Measurements from ENCODE around the gene COL23A1.
A peak's percentile ranks its signal among the peaks of the same experiment; 100 is the strongest.
"Not testable (repeated sequence)": the region's sequence is repeated elsewhere in the genome, so short reads cannot be mapped to it uniquely, and the experiment has no call there.

The COL23A1 gene

GRCh38 chr5:178322736-178323540, 267.3 kb downstream of the COL23A1 start:
- no peak for TF ChIP-seq CTCF (IDR thresholded peaks at IDR 0.05; ENCODE audit: unreplicated experiment in 3 of 3)
- Mint-ChIP-seq H3K9me3 (no peaks in the 10 kb centered on the region), H3K27me3 (ENCODE audit: low read depth) (peaks cover 23% of the 10 kb centered on the region), H3K27ac (peak overlapping the region; percentile 31 to 67 (median 44)), H3K4me1 (peaks cover 53% of the 10 kb centered on the region), H3K36me3 (ENCODE audit: low read depth) (no peaks in the 10 kb centered on the region), H3K4me3 (no peak overlapping the region)

GRCh38 chr5:178320281-178320855, 269.8 kb downstream of the COL23A1 start:
- H3K36me3 Mint-ChIP-seq (ENCODE audit: low read depth) = no peaks in the 10 kb centered on the region
- peaks cover 17% of the 10 kb centered on the region for H3K27me3 Mint-ChIP-seq (ENCODE audit: low read depth)
- TF ChIP-seq CTCF (IDR thresholded peaks at IDR 0.05; ENCODE audit: unreplicated experiment in 3 of 3) = no peak
- H3K27ac Mint-ChIP-seq = peak overlapping the region; percentile 57 to 76 (median 70)
- peaks cover 47% of the 10 kb centered on the region for H3K4me1 Mint-ChIP-seq
- no peaks in the 10 kb centered on the region for H3K9me3 Mint-ChIP-seq
- H3K4me3 Mint-ChIP-seq = no peak overlapping the region

GRCh38 chr5:178319541-178320041, 270.6 kb downstream of the COL23A1 start:
- Mint-ChIP-seq H3K27ac (peak overlapping the region; percentile 27 to 76 (median 76)), H3K27me3 (ENCODE audit: low read depth) (peaks cover 12% of the 10 kb centered on the region), H3K4me1 (peaks cover 39% of the 10 kb centered on the region), H3K4me3 (no peak overlapping the region), H3K36me3 (ENCODE audit: low read depth) (no peaks in the 10 kb centered on the region), H3K9me3 (no peaks in the 10 kb centered on the region)
- no peak for TF ChIP-seq CTCF (IDR thresholded peaks at IDR 0.05; ENCODE audit: unreplicated experiment in 3 of 3)

- Mint-ChIP-seq H3K27ac (peak overlapping the region in 1 of 3 experiments; percentile 76), H3K4me1 (peaks cover 38% of the 10 kb centered on the region), H3K4me3 (no peak overlapping the region), H3K27me3 (ENCODE audit: low read depth) (peaks cover 18% of the 10 kb centered on the region), H3K9me3 (no peaks in the 10 kb centered on the region), H3K36me3 (ENCODE audit: low read depth) (no peaks in the 10 kb centered on the region)
- TF ChIP-seq CTCF (IDR thresholded peaks at IDR 0.05; ENCODE audit: unreplicated experiment in 3 of 3) = no peak
Observed at GRCh38 chr5:178318893-178319292, 271.3 kb downstream of the COL23A1 start.

GRCh38 chr5:178318382-178318781, 271.8 kb downstream of the COL23A1 start:
- peaks cover 43% of the 10 kb centered on the region for H3K4me1 Mint-ChIP-seq
- H3K27ac Mint-ChIP-seq = no peak overlapping the region
- H3K36me3 Mint-ChIP-seq (ENCODE audit: low read depth) = no peaks in the 10 kb centered on the region
- no peaks in the 10 kb centered on the region for H3K9me3 Mint-ChIP-seq
- H3K4me3 Mint-ChIP-seq = no peak overlapping the region
- TF ChIP-seq CTCF (IDR thresholded peaks at IDR 0.05; ENCODE audit: unreplicated experiment in 3 of 3) = no peak
- peaks cover 20% of the 10 kb centered on the region for H3K27me3 Mint-ChIP-seq (ENCODE audit: low read depth)

GRCh38 chr5:178317727-178318126, 272.5 kb downstream of the COL23A1 start:
- H3K4me1 Mint-ChIP-seq = peaks cover 45% of the 10 kb centered on the region
- H3K36me3 Mint-ChIP-seq (ENCODE audit: low read depth); H3K9me3 Mint-ChIP-seq; H3K4me3 Mint-ChIP-seq: not testable (repeated sequence)
- peaks cover 21% of the 10 kb centered on the region for H3K27me3 Mint-ChIP-seq (ENCODE audit: low read depth)
- H3K27ac Mint-ChIP-seq = peak overlapping the region in 1 of 3 experiments; percentile 15

All from nephron (organoid).